CD4-positive, alpha-beta T cell treated with Interleukin-15 for 4 hours (primary cell): ENCODE results near the gene KASH5.

Source experiments
- DNase-seq: peaks from one replicate; pipeline ENCODE4 v3.0.0-alpha.2; 2020; ENCODE audit warnings: low spot score

KASH5 gene, protein sequence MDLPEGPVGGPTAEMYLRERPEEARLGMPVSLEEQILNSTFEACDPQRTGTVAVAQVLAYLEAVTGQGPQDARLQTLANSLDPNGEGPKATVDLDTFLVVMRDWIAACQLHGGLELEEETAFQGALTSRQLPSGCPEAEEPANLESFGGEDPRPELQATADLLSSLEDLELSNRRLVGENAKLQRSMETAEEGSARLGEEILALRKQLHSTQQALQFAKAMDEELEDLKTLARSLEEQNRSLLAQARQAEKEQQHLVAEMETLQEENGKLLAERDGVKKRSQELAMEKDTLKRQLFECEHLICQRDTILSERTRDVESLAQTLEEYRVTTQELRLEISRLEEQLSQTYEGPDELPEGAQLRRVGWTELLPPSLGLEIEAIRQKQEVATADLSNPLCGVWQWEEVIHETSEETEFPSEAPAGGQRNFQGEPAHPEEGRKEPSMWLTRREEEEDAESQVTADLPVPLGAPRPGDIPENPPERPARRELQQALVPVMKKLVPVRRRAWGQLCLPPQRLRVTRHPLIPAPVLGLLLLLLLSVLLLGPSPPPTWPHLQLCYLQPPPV

DNA sequence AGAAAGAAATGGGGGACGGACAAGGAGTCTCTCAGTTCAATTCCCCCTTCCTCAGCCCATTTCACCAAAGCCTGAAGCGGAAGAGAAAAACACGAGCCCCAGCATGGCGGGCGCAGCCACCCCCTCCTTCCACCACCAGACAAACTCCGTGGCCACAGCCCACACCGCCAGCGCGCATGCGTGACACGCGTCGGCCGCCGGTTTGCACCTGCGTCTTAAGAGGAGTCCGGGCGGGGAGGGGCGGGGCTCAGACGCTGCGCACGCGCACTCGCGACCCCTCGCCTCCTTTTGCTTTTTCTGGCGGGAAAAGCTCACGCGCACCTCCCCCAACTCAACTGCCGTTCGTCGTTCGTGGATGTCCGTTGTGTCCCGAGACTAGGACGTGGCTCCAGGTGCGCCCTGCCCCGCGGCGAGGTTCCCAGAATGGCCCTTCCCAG, at the start of gene KASH5:
TSS of gene KASH5 (plus strand) at position 314 of the 437 bp plus-strand sequence. CDS start 2,635 bp downstream, outside the sequence.
- DNase-seq: peak; percentile 88

DNA sequence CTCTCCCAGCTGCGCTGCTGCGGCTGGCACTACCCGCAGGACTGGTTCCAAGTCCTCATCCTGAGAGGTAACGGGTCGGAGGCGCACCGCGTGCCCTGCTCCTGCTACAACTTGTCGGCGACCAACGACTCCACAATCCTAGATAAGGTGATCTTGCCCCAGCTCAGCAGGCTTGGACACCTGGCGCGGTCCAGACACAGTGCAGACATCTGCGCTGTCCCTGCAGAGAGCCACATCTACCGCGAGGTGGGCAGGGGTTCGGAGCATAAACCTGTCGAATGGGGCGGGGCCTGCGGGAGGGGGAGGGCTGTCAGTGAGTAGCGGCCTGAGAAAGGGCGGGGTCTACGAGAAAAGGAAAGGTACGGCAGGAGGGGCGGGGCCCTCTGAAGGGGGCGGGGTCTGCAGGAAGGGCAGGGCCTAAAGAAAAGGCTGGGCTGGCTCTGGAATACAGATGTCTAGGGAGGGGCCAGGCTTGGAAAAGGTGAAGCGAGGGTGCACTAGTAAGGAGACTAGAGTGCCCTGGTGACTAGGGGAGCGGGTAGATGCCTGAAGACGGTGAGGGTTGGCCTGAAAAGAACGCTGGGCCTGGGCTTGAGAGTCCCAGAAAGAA, 49.3 kb upstream of the KASH5 start:
- DNase-seq: no peak

DNA sequence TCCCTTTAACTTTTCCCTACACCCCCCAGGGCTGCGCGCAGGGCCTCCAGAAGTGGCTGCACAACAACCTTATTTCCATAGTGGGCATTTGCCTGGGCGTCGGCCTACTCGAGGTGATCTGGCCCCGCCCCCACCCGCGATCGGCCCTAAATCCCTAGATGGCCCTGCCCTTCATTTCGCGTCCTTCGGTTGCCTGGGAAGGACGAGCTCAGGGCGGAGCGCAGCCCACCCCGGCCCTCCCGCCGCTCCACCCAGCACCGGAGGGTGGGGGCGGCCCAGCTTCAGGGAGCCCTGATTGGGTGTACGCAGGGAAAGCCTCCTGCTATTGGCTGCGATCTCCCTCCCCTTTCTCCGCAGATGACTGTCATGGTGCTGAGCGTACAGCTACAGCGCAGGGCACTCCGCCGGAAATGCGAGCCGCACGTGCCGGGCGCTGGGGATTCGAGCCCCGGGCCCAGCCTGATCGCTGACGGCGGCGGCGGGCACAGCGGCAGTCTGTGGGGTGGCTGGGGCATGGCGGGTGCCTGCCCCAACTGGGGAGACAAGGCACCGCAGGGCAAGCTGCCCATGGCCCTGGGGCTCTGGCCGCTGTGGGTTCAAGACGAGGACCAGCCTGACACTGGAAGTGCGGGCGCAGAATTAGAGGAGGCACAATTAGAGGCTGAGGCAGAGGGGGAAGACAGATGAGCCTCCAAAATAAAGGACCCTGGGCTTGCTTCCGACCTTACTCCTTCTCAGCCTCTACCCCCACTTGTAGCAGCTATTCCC, 48.6 kb upstream of the KASH5 start:
- DNase-seq: no peak

DNA sequence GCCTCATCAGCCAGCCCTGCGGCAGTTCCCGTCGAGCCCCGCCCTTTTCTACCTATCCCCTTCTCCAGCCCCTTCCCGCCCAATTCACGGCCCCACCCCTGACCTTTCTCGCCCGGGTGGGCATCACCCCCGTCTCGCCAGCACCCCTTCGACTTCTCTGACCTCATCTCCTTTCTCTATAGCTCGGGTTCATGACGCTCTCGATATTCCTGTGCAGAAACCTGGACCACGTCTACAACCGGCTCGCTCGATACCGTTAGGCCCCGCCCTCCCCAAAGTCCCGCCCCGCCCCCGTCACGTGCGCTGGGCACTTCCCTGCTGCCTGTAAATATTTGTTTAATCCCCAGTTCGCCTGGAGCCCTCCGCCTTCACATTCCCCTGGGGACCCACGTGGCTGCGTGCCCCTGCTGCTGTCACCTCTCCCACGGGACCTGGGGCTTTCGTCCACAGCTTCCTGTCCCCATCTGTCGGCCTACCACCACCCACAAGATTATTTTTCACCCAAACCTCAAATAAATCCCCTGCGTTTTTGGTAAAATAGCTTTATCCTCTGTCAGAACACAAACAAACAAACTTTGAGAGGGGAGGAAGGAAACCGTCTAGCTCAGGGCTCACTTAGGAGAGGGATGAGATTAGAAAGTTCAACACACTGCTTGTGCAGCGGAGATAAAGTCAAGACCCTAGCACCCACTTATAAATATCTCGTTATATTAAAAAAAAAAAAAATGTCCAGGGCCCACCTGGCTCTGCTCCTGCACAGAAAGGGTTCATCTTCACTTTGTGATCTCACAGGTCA, 47.8 kb upstream of the KASH5 start:
- no peak for DNase-seq

DNA sequence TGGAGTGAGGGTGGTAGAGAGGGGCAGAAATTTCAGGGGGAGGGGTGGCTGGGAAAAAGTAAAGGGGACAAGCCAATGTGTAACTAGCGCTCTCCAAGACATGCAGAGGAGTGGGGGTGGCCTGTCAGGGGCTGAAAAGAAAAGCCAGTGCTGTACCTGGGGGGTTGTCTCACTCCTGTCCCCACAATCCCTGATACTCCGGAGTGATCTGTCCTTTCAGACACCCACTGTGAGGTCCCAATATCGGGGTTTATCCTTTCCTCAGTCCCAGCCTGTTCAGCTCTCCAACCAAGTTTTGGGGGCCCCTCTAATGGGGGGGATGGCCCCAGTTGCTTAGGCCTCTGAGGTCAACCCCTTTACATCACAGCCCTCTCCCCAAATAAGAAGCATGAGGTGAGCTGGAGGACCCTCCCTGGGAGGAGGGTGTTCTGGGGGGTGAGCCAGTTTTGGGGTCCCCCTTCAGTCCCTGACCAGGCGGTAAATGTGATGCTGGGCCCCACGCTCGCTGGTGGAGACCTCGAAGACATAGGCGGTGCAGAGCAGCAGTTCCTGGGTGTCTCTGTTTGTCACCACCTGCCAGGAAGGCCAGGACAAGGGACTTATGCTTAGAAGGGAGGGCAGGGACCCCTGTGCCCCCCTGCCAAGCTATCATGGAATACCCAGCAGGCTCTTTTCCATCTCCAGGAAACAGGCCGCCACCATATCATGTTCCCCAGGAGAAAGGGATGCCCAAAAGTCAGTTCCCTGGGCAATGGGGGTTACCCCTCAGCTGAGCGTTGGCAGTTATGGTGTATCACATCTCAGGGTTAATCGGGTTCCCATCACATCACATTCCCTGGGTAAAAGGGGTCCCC, 47.0 kb upstream of the KASH5 start:
- no peak for DNase-seq

DNA sequence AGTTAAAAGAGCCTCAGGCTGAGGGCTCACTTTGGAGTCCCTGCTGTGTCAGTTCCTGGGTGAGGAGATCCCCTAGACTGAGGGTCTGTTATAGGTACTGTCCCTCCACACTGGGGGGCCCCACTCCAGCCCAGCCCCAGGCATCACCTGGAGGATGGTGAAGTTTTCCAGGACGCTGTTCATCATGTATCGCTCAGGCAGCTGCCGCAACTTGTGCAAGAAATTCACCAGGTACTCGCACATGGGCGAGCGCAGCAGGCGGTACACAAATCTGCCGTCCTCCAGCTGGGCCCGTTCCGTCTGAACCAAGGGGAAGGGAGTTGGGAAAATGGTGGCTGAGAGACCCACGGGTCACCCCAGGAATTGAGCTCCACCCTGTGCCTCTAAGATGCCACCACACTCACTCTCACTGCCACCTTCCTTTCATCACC, 45.7 kb upstream of the KASH5 start:
- no peak for DNase-seq

DNA sequence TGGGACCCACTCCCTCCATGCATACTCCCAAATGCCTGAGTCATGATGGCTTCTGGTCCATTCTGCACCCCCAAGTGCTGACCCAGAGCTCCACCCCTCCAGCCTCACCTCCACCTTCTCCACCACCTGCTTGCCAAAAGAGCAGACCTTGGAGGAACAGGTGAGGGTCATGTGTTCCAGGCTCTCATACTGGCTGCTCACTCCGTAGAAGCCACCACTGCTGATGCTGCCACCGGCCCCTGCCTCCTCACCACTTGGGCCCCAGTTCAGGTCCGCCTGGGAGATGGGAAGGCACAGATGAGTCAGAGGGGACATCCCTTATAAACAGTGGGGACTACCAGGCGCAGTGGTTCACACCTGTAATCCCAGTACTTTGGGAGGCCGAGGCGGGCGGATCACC, 44.9 kb upstream of the KASH5 start:
- no peak for DNase-seq

DNA sequence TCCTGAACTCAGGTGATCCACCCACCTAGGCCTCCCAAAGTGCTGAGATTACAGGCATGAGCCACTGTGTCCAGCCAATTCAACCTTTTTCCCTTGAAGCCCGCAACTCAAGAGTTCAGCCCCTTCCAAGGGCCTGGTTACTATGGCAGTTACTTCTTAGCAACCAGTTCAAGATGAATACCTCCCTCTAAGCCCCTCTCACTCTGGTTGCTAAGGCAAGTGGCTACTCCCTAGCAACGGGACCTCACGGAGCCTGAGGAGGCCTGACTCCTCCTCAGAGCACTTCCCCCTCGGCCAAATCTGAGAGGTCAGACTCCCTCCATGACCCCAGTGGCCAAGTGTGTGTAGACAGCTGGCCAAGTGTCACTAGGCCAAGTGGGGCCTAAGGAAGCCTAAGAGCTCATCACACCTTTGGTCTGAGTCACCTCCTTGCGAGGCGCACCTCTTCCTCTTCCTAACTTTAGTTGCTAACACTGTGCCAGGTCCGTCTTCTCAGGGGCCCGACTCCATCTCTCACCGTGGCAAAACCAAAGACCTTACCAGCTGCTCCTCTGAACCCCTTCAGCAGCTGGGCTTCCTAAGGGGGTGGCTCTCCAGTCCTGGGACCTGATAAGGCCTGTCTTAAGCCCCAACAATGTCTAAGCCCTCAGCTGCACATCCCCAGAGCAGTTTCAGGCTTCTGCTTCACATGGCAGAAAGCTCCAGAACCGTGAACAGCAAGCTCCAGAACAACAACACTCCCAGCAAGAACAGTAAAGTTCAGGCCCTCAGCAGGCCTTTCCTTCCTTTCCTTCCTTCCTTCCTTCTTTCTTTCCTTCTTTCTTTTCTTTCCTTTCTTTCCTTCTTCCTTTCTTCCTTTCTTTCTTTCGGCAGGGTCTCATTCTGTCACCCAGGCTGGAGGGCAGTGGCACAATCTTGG, 43.3 kb upstream of the KASH5 start:
- DNase-seq: no peak

DNA sequence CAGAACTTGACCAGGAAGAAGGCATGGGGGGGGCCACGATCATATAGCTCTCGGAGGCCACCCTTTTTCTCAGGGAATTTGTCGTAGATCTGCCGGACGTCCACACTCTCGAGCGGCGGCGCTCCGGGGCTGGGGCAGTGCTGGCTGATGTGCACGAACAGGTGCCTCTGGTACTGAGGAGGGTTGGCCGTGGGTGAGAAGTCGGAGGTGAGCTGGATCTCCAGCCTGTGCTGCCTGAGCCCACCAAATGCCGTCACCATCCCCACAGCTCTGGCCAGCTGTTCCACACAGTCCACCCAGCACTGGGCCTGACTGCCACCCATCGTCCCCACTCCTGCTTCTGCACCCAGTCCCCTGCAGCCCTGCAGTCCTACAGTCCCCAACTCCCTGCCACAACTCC, 40.9 kb upstream of the KASH5 start:
- no peak for DNase-seq

DNA sequence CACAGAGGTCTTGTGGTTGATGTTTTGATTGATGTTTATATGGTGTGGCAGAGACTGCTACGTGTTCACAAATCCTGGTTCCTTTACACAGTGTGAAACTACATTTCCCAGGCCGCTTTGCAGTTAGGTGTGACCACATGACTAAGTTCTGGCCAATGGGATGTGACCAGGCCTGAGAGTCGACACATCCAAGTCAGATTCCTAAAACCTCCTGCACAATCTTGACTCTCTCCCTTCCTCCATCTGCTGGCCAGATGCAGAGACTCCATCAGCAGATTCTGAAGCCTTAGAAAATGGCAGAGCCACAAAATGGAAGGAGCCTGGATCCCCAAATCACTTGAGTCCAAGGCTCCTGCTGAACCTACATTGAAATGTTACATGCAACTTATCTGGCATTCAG, 40.2 kb upstream of the KASH5 start:
- no peak for DNase-seq

DNA sequence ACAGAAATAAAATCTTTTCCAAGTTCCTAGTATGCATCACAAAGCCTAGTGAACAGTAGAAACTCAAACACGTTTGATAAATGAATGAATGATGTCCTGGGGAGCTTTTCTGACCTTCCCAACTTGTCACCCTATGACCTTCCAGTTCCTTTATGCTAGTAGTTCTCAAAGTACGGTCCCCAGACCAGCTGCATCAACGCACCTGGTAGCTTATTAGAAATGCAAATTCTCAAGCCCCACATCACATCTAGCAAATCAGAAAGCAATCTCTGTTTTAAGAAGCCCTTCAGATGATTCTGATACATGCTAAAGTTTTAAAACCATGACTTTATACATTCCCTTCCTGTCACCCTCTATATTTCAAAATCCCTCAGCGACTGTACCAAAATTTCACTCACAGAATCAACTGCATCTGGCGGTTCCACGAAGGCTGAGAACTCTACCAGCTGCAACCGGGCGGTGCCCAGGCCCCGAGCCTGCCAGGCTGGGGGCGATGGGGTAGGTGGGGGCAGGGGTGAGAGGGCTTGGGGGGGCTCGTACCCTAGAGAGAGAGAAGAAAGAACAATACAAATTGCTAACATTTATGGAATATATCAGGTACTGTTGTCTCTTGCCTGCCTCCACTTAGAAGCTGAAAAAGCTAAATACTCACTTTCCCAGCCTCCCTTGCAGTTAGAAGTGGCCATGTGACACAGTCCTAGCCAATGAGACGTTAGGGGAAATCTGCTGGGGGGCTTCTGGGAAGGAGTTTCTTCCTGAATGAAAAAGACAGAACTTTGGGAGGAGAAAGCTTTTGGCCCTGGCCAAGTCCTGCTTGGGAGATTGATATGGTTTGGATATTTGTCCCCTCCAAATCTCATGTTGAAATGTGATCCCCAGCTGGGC, 39.5 kb upstream of the KASH5 start:
- DNase-seq: no peak

DNA sequence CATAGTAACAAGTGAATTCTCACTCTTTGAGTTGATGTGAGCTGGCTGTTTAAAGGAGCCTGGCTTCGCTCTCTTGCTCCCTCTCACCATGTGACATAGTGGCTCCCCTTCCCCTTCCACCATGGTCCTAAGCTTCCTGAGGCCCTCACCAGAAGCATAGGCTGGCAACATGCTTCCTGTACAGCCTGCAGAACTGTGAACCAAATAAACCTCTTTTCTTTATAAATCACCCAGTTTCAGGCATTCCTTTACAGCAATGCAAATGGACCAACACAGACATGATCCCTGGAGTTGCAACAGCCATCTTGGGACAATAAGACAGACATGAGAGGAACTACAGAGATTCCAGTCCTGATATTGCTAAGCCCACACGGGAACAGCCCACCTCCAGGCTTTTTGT, 38.5 kb upstream of the KASH5 start:
- no peak for DNase-seq

DNA sequence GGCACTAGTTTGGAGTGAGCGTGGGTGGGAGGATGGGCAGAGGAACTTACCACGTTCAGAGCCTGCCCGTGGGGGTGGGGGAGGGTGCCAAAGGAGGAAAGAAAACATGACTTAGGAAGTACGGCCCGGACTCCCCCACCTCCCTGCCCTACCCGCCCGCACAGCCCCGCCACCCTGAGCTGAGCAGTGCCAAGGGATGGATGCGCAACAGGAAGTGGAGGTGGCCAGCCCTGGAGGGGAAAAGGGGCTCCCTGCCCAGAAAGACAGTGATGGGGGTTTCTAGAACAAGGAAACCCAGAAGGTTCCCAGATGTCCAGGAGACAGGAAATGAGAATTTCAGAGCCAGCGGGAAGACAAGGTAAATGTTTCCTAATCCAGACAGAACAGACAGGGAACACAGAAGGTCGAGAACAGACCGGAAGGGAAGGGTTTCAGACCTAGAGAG, 32.1 kb upstream of the KASH5 start:
- DNase-seq: no peak

DNA sequence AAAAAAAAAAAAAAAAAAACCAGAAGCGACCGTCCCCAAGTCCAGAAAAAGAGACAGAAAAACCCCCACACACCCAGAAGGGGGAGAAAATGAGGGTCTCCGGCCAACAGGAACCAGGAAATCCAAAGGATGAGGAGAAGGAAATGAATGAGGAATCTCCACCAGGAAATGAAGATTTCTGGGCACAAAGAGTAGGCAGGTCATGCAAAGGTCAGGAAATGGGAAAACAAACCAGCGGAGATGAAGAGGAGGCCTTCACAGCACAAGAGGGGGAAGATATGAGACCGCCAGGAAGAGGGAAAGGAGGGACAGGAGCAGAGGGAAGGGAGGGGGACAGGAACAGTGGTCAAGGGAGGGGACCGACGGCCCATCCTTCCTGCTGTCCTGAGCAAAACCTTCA, 31.7 kb upstream of the KASH5 start:
- no peak for DNase-seq

DNA sequence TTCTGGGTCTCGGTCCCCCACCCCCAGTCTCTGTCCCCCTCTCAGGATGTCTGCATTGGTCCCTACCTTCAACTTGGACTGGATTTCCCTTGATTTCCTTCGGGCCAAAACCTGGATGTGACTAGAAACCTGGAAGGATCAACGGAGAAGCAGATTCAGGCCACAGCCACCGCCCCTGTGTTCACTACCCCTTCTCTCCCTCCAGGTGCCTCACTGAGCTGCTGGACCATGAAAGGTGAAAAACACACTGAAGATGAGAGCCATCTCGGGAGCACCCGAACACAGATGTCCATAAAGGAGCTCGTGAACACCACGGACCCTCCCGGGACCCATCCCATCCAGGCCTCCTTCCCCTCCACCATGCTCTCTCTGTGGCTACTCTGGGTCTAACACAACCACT, 30.9 kb upstream of the KASH5 start:
- DNase-seq: no peak

DNA sequence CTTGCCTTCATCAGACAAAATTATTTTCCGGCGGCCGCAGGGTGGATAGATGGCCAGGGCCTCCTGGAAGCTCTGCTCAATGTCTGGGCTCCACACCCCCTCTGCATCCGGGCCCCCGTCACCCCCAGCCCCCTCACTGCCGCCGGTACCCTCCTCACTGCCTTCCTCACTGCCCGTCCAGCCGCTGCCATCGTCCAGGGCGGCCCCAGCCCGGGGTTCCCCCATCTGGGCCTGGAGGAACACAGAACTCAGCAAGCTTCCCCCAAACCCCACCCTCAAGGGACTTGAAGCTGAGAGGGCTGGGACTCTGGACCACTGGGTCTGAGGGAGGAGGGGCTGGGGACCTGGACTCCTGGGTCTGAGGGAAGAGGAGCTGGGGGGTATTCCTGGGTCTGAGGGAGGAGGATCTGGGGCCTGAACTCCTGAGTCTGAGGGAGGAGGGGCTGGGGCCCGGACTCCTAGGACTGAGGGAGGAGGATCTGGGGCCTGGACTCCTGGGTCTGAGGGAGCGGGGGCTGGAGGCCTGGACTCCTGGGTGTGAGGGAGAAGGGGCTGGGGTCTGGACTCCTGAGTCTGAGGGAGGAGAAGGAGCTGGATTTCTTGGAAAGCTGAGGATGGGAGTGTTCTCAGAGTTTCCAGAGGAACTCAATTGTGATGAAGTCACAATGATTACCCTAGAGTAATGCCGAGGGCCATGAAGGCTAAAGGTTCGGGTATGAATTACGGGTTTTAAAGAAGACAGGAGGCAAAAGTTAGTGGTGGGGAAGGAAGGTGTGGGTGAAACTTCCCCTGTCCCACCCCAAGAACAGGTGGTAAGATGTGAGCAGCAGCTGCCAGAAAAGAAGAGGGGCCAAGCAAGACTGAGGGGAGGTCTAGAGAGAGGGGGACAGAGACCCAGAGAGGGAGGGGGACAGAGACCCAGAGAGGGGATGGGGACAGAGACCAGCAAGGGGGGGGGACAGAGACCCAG, 27.9 kb upstream of the KASH5 start:
- no peak for DNase-seq

DNA sequence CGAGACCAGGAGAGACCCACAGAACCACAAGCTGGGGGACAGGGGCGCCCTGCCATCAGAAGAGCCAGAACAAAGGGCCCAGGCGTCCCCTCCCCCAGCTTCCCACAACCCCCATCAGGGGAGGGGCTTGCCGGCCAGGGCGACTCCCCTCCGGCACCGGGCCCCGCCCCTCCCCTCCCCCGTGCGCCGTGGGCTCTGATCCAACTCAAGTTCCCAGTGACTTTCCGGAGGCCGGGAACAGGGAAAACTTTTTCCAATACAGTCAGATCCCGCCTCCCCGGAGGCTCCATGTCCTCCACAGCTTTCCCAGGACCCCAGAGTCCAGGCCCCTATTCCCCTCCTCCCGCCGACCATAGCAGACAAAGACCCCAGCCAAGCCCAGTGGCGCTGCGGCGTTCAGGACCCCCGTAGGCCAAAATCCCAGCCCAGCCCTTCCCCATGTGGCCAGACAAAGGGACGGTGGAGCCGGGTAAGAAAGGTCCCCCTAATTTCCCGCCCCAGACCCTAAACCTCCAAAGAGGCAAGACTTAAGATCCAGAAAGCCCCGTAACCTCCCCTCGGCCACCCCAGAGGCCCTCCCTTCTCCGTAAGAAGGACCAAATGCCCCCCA, 26.5 kb upstream of the KASH5 start:
- DNase-seq: no peak
